Ramos (cell line): ENCODE measurements around the gene GPX5.

Experiments used
- in situ Hi-C: fragments of 300-500 bp; cut with MboI; formaldehyde crosslinking; loops from one replicate; pipeline ENCODE4 v1.14.3; 2022; ENCODE audit warnings: low sequenced_read_pairs; ENCODE audit not compliant: unreplicated experiment

The GPX5 gene

GRCh38 chr6:28553384-28553985, 27.8 kb downstream of the GPX5 start:
- in situ Hi-C loops = no loop called here

- in situ Hi-C loops = no loop called here
Observed at GRCh38 chr6:28553986-28554881, 28.6 kb downstream of the GPX5 start.

- in situ Hi-C loops = no loop called here
Observed at GRCh38 chr6:28555136-28555535, 29.5 kb downstream of the GPX5 start.

- in situ Hi-C loops = no loop called here
Observed at GRCh38 chr6:28558629-28559028, 32.9 kb downstream of the GPX5 start.

DNA sequence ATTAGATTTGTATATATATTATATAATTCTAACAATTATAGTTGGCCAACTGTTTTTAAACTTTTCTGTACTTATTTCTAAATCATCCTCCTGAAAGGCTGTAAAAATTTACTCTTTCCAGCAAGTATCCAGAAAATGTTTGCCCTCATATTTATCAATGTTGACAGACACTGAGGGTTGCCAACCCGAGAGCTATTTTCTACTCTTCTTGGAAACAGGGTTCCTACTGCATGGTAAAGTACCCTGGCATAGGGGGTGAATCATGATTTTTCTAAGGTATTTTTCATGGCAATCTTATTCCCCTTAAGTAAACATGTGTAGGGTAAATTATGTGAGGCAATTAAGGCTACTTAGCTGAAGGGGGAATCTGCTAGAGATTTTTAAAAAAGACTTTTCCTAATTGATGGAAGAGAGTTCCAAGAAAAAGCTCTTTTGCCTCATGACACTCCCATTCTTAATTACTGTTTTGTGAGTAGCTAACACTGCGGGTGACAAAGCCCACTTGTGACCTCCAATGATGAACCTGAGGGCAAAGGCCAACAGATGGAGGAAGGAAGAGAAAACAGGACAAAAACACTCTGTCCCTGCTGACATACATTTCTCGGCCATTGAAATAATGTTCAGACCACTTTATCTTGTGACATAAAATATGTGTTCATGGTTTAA, 37.9 kb downstream of the GPX5 start:
- in situ Hi-C loops = no loop called here

DNA sequence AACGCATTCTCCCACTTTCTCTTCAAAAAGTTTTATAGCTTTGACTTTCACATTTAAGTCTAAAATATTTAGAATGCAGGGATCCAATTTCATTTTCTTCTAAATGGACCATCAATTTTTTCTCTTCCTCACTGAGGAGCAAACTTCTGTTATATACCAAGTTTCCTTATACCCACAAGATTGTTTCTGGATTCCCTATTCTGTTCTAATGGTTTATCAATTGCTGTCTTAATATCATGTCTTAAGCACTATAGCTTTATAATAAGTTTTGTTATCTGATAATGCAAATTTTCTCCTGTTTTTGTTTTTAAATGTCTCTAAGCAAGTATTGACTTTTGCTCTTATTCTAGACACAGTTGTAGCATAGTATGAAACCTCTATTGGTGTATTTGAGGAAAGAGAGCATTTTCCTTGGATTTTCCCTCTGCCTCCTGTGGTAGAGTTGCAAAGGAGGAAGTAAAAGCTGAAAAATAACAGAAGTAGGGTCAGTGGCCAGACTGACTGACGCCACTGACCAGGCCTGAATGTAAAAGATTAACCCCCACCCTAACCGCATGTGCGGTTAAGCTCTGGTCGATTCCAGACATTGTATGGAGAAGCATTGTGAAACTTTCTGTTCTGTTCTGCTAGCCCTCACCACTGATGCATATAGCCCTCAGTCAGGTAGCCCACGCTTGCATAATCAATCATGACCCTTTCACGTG, 40.3 kb downstream of the GPX5 start:
- in situ Hi-C loops = no loop called here

- in situ Hi-C loops = no loop called here
Observed at GRCh38 chr6:28566527-28567252, 41.0 kb downstream of the GPX5 start.

DNA sequence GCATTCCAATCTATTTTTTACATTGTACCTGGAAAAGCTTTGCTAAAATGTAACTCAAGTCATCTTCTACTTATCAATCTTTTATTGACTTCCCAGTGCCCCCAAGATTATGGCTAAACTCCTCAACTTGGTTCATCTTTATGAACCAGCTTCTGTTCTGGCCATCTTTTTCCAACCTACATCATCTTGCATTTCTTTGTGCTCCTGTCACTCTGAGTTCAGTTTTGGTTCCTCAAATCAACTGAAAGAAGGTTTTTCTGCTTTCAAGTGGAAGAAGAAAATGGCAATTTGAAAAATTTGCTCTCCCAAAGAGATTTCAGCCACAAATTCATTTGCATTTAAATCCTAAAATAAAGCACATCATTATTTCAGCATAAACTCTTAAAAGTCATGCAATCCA, 41.8 kb downstream of the GPX5 start:
- in situ Hi-C loops = no loop called here

DNA sequence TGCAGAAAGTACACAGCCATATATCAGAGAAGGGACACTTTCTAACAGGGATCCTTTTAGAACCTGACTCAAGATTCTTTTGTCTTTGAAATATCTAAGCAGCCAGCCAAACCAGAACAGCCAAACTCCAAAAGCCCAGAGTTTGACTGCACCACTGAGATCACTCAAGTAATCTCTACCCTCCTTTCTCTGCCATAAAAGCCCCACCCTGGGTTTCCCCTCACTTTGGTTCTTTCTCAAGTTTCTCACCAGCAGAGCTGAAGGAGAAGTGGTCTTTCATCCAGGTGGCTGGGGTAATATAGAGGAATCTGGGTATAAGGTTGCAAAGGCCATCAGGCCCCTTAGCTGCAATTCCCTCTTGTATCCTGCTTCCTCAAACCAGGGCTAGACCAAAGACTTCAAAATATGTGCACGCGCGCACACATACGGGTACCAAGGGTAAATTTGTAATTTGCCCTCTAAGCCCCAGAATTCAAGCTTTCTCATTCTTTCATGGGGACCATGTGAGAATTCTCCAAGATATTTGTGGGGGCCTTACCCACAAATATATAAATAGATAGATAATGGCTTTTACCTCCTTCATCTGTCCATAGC, 42.9 kb downstream of the GPX5 start:
- in situ Hi-C loops = no loop called here

DNA sequence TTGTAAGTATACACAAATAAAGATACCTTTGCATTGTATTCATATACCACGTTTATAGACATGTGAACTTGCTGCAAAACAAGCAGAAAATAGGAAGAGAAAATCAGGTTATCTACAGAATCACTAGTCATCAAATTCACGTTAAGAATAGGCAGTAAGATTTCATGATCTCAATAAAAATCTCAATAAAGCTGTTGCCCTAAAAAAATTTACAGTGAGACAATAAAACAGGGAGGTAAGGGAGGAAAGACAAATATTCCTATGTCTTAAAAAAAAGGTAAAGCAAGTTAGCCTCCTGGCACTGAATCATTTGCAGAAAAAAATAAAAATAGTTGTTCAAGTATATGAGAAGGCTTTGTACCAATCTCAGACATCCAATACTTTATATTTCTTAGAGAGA, 44.1 kb downstream of the GPX5 start:
- in situ Hi-C loops = no loop called here

DNA sequence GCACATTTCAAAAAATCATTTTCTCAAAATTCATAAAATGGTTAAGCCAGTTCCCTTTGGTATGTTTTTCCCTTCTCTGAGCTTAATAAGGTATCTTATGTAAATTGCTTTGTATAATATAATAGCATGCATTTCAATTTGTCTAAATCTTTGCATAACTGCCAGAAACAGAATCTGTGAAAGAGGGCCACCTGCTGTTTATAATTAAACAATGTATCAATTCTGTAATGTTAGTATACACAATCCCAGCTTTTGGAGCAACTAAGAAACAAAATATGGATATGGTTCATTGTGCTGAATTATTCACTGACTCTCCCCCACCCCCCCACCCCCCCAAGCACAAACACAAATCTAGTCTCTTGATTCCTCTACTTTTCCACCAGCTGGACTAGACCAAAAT, 54.8 kb downstream of the GPX5 start:
- in situ Hi-C loops = no loop called here

GRCh38 chr6:28583463-28583862, 57.8 kb downstream of the GPX5 start:
- in situ Hi-C loops = no loop called here
